Subcutaneous adipose tissue (tissue), 4 donors: ENCODE measurements around the gene TBC1D22B. TPM values are rescaled to one million over a fixed set of nuclear protein-coding genes. Genes with fewer than 3 reads are reported as not detected.

Experiments
- CTCF ChIP-seq: fragments of 450-650 bp; IDR thresholded peaks from one replicate; pipeline ENCODE4 v1.5.1; 2016; ENCODE audit warnings: low read depth, mild to moderate bottlenecking, control low read depth, antibody characterized with exemption, moderate library complexity
- total RNA-seq, 4 donors: library from RNA; depleted of rRNA; stranded (reverse); fragments of >200 nt; gene quantifications; one replicate each; pipeline ENCODE4 v1.1.0, GENCODE V29; 2016

TBC1D22B gene
- total RNA-seq, 4 donors from 2014 or later: 4.8 to 5.5 (median 5.2) TPM

GRCh38 chr6:37241131-37241530 lies 16.4 kb upstream of the TBC1D22B start:
- TF ChIP-seq CTCF: no peak

GRCh38 chr6:37241775-37242428 lies 15.7 kb upstream of the TBC1D22B start:
- no peak for TF ChIP-seq CTCF

GRCh38 chr6:37242429-37243052 lies 15.0 kb upstream of the TBC1D22B start:
- no peak for TF ChIP-seq CTCF

GRCh38 chr6:37243131-37243815 lies 14.3 kb upstream of the TBC1D22B start:
- TF ChIP-seq CTCF: no peak

GRCh38 chr6:37243816-37244370 lies 13.7 kb upstream of the TBC1D22B start:
- no peak for TF ChIP-seq CTCF

- no peak for TF ChIP-seq CTCF
Observed at GRCh38 chr6:37244430-37245310, 12.9 kb upstream of the TBC1D22B start.
